Measurements from ENCODE around the gene HSD17B11. TPM values are rescaled to one million over a fixed set of nuclear protein-coding genes. Genes with fewer than 3 reads are reported as not detected.

The HSD17B11 gene, protein sequence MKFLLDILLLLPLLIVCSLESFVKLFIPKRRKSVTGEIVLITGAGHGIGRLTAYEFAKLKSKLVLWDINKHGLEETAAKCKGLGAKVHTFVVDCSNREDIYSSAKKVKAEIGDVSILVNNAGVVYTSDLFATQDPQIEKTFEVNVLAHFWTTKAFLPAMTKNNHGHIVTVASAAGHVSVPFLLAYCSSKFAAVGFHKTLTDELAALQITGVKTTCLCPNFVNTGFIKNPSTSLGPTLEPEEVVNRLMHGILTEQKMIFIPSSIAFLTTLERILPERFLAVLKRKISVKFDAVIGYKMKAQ
- polyA plus RNA-seq (2011; rRNA removed) (85.2 and 113 TPM in 2 replicates), polyA plus RNA-seq (2017; fragmentation: RNase III; extraction: RNeasy Plus Mini Kit Qiagen cat#74134 plus additional on column Dnase treatment) (42.3 to 53.4 TPM (median 51.5 TPM) in 3 replicates), polyA minus RNA-seq (2011; rRNA and poly(A)+ RNA removed) (17.9 and 20.2 TPM in 2 replicates)
- polyA plus RNA-seq (2012; cell fraction: cytosol; rRNA removed) = 11.7 and 13.4 TPM in 2 replicates
- 4.6 and 6.1 TPM in 2 replicates for polyA plus RNA-seq (2012; cell fraction: nucleus; rRNA removed)

DNA sequence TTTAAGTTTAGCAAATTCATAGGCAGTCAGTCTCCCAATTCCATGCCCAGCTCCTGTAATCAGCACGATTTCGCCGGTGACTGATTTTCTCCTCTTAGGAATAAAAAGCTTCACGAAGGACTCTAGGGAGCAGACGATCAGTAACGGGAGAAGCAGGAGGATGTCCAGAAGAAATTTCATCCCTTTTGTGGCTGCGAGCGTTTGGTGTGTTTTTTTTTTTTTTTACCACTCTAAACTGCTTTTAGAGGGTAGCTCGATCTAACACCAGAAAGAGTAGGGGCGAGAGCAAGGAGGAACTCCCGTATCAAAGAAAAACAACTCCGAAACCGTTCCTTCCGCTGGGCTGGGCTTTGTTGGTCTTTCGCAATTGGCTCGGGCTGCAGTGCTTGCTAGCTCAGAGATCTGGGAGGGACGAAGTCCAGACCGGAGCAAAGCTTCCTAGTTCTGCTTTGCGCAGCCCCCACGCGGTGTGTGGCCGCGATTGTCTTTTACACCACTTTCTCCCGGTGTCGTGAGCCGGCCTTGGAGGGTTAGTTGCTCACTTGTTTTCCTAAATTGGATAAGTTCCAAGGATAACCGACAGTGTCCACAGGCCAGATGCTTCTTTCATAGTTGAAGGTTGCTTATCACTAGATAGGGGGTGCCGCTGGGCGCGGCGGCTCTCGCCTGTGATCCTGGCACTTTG is at the start of gene HSD17B11:
HSD17B11 (minus strand) TSS at position 298 of the 685 bp plus-strand sequence; CDS start at position 180, 118 bp downstream.
- Histone ChIP-seq H3K27ac (peak within 1 kb of the TSS; percentile 90 to 93), H3K4me2 (peak within 1 kb of the TSS; percentile 77), H3K9me3 (no peaks in the 10 kb centered on the region), H3K4me3 (peak within 1 kb of the TSS; percentile 69), H3K4me1 (peaks cover 7% of the 10 kb centered on the region; the same call in 1 of the 3 replicates)
- POLR2A ChIA-PET = interaction anchor here (0.7 to 2.3 kb wide), 10 partner anchors 9 to 483 kb away, joined by 3 to 28 read pairs (median 4); partner anchors contain the start of gene NUDT9
- CTCF ChIA-PET = interaction anchor here (0.9 to 2.5 kb wide), 4 partner anchors 9 to 65 kb away, joined by 3 to 17 read pairs (median 8); no protein-coding TSS in a partner anchor
- FAIRE-seq (no peak), ATAC-seq (peak; percentile 98 to 99), DNase-seq (ENCODE audit: low read depth in 1 of 2, low spot score in 1 of 2) (peak; percentile 92 to 94)
- peak; percentile 54 for TF ChIP-seq POLR2A (IDR thresholded peaks at IDR 0.05; ENCODE audit: low read length)
- TF ChIP-seq ZFP36 (IDR thresholded peaks at IDR 0.05; ENCODE audit: borderline replicate concordance, partially characterized antibody) = no peak
- TF ChIP-seq BCL3 (IDR thresholded peaks at IDR 0.05) = peak; percentile 54; the same call in 2 of the 3 replicates
- TF ChIP-seq, protein P1, sequence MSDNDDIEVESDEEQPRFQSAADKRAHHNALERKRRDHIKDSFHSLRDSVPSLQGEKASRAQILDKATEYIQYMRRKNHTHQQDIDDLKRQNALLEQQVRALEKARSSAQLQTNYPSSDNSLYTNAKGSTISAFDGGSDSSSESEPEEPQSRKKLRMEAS (IDR thresholded peaks at IDR 0.05) = peak; percentile 42
- TF ChIP-seq, protein P2, sequence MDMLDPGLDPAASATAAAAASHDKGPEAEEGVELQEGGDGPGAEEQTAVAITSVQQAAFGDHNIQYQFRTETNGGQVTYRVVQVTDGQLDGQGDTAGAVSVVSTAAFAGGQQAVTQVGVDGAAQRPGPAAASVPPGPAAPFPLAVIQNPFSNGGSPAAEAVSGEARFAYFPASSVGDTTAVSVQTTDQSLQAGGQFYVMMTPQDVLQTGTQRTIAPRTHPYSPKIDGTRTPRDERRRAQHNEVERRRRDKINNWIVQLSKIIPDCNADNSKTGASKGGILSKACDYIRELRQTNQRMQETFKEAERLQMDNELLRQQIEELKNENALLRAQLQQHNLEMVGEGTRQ (IDR thresholded peaks at IDR 0.05) = no peak
- no peak for TF ChIP-seq MYC (IDR thresholded peaks at IDR 0.05; ENCODE audit: borderline replicate concordance, low read length)
- TF ChIP-seq MAFK (IDR thresholded peaks at IDR 0.05; ENCODE audit: partially characterized antibody) = no peak
- TF ChIP-seq ZNF302 (CRISPR knock-in tag; IDR thresholded peaks at IDR 0.05) = no peak
- no peak for TF ChIP-seq CTCF (IDR thresholded peaks at IDR 0.05)
- no peak for TF ChIP-seq EHF (CRISPR knock-in tag; IDR thresholded peaks at IDR 0.05)
- TF ChIP-seq E2F6 (IDR thresholded peaks at IDR 0.05; ENCODE audit: borderline replicate concordance, low read depth) = no peak; the same call in 1 of the 2 replicates
- TF ChIP-seq FOSB (CRISPR knock-in tag; IDR thresholded peaks at IDR 0.05) = no peak
- no peak for TF ChIP-seq FOSL2 (IDR thresholded peaks at IDR 0.05)
- TF ChIP-seq FOSL2 (CRISPR knock-in tag; IDR thresholded peaks at IDR 0.05) = no peak
- TF ChIP-seq CHD4 (IDR thresholded peaks at IDR 0.05; ENCODE audit: borderline replicate concordance) = no peak
- TF ChIP-seq HES2 (IDR thresholded peaks at IDR 0.05) = no peak
- TF ChIP-seq KDM5A (IDR thresholded peaks at IDR 0.05) = no peak
- TF ChIP-seq CEBPB (IDR thresholded peaks at IDR 0.05) = peak; percentile 87 to 97
- TF ChIP-seq HDAC2 (IDR thresholded peaks at IDR 0.05) = no peak
- peak; percentile 53 to 56; a peak in 2 of 5 replicates for TF ChIP-seq JUN (IDR thresholded peaks at IDR 0.05)
- no peak for TF ChIP-seq SMC3 (IDR thresholded peaks at IDR 0.05)
- TF ChIP-seq FOXS1 (CRISPR knock-in tag; IDR thresholded peaks at IDR 0.05) = no peak
- whole genome bisulfite sequencing (ENCODE audit: missing lambda C conversion rate) = under 1% methylated on average over 28 of the region's 32 CpGs
